ENCODE measurements around the gene TMEM272.
A peak's percentile ranks its signal among the peaks of the same experiment; 100 is the strongest.

TMEM272 gene

DNA sequence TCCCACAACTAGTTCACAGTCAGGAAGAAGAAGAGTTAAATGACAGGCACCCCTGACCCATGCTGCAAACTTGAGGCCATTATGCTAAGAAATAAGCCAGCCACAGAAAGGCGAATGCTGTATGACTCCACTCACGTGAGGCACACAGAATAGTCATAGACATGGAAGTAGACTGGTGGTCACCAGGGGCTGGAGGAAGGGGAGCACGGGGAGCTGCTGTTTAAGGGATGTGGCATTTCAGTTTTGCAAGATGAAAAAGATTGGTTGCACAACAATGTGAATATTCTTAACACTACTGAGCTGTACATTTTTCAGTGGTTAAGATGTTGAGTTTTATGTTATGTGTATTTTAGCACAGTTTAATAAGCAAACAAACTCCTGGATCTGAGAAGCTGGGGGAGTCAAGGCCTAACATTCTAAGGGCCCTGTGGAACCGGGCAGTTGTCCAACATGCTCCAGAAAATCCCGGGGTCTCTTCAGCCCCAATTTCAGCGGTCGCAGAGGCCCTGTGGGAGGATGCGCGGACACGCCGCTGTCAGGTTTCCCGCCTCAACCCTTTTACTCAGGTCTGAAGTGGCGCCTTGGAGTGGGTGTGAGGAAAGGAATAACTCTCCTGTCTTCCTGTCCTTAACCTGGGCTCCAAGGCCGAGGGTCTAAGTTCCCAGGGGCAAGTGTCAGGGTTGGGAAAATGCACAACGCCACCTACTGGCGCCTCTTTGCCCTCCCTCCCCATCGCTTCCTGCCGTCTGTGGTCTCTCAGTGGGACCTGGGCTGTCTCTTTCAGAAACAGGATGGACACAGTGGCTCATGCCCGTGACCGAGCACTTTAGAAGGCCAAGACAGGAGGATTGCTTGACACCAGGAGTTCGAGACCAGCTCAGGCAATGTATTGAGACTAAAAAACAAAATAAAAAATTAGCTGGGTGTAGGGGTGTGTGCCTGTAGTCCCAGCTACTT lies 4.4 kb upstream of the TMEM272 start:
- no peak for DNase-seq

DNA sequence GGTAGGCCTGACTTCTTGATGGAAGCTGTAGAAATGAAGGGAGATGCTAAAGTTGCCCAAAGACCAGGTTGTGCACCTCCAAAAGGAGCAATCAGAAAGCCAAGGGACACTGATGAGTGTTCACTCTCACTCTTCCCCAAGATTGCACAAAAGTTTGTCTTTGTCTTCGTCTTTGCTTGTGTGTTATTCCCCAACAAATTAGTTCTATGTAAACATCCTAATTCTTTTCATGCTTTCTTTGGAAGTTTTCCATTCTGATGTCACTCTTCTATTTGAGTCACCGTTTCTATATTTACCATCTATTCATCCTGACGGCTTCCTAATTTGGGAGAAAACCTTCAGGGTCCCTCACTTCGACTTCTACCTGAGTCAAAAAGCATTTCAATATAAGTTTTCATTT lies 3.7 kb upstream of the TMEM272 start:
- DNase-seq: no peak

DNA sequence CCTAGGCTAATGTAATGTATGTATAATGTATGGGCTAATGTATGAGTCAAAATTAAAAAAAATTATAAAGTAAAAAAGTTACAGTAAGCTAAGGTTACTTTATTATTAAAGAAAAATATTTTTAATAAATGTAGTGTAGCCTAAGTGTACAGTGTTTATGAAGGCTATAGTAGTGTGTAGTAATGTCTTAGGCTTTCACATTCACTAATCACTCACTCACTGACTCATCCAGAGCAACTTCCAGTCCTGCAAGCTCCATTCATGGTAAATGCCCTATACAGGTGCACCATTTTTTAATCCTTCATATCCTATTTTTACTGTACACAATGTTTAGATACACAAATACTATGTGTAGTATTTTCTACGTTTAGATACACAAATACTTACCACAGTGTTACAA lies 1.8 kb upstream of the TMEM272 start:
- DNase-seq: no peak

- no peak for DNase-seq
Measured at GRCh38 chr13:51845574-51846318, 769 bp upstream of the TMEM272 start.

- DNase-seq: no peak
Measured at GRCh38 chr13:51843529-51843928, 1.4 kb downstream of the TMEM272 start.

GRCh38 chr13:51841732-51842131 lies 3.2 kb downstream of the TMEM272 start:
- no peak for DNase-seq

- no peak for DNase-seq
Measured at GRCh38 chr13:51840917-51841316, 4.1 kb downstream of the TMEM272 start.

DNA sequence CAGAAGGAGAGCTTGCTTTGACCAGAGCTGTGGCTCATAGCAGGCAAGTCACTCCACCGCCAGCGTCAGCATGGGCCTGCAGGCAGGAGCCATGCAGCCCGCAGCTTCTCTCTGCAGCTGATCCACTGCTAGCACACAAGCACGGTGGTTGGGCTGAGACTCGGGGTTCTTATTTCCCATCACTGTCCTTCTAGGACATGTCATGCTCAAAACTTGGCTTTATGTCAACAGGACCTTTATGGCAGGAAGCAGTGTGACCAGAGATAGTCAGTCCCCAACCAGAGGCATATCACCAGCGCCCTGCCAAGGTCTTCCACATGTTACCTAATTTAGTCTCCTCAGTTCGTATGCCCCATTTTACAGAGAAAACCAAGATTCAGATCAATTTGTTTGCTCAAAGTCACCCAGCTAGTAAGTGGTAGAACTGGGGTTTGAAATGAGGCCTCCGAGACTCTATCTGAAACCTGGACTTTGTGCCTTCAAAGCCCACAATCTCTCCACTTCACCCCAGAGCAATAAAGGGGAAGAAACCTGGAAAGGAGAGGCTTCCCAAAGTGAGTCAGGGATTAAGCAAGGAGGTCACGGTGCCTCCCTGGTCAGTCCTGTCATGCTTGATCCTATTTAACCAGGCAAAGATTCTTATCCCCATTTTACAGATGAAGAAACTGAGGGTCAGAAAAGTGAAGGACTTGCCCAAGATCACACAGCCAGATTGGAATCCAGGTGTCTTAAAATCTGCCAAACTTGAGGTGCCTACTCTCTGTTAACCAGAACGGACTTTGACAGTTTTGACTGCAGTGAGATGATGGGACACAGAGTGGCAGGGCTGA lies 5.1 kb downstream of the TMEM272 start:
- DNase-seq: no peak

GRCh38 chr13:51838240-51838846 lies 6.6 kb downstream of the TMEM272 start:
- no peak for DNase-seq

DNA sequence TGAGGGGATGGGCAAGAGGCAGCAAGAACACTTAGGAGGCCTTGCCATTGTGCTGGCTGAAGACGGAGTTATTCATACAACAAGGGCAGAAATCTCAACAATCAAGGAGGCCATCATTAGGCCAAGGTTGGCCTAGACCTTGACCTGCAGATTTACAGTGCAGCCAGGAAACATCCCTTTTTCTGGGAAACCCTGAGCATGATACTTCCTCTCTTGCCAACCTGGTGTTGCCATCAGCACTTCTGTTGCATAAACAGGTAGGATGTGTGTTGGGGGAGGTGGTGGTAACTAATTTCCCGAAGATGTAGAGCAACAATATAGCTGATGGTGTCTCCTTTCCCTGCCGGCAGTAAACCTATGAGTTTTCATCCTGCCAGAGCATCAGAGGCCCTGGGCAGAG lies 8.0 kb downstream of the TMEM272 start:
- DNase-seq: no peak

DNA sequence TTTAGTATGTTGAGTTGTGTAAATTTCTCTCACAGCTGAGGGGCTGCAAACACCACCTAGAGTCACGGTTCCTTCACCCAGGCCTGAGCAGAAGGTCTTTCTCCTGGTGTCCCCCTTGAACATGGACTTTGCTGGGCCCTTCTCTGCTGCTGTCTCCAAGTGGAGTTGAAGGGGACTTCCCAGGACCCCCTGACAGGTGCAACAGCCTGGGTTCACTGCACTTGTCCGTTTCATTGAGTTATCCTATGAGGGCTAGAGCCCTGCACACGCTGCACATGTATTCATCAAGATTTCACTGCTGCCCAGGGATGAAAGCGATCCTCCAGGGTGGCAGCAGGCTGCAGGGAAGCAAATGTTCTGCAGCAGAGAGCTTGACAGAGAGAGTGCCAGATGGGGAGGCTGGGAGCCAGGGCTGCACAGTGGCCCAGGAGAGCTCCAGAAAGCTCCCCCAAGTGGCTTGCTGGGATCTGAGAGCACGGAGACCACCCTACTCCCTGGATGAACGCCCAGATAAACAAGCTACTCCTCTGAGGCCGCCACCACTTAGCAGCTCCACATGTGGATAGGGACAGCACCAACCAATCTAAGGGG lies 10.3 kb downstream of the TMEM272 start:
- no peak for DNase-seq

- DNase-seq: no peak
Measured at GRCh38 chr13:51833980-51834379, 11.0 kb downstream of the TMEM272 start.

GRCh38 chr13:51832471-51833152 lies 12.4 kb downstream of the TMEM272 start:
- peak in 1 of 2 donors; percentile 76 for DNase-seq

DNA sequence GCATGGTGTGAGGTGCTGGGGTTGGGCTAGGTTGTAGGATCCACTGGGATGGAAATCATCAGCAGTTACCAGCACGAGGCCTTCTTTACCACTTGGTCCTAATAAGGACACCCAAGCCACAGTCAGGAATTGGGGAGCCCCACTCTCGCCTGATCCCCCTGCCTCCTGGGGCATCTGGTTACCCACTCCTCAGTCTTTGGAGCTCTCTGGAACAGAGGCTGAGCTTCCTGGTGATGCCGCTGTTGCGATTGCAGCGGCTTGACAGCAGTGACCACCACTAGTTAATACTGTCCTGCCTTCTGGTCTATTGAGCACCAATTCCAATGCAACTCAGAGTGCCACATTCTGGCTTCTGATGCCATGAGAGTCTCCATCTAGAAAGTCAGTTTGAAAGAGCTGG lies 13.5 kb downstream of the TMEM272 start:
- no peak for DNase-seq

DNA sequence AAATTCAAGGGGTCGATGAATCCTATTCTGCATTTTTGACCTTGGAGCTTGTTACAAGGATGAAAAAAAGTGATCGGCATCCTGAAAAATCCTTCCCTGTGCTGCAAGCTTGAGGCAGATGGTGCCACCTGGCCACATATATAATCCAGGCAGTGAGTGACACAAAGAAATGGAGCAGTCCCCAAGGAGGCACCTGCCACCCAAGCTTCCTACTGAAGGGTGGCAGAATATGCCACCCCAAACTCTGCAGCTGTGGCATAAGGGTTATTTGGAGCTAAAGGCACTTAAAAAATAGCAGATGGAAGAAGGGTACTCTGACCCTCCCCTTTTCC lies 15.4 kb downstream of the TMEM272 start:
- DNase-seq: no peak

GRCh38 chr13:51828730-51829567 lies 16.0 kb downstream of the TMEM272 start:
- no peak for DNase-seq

DNA sequence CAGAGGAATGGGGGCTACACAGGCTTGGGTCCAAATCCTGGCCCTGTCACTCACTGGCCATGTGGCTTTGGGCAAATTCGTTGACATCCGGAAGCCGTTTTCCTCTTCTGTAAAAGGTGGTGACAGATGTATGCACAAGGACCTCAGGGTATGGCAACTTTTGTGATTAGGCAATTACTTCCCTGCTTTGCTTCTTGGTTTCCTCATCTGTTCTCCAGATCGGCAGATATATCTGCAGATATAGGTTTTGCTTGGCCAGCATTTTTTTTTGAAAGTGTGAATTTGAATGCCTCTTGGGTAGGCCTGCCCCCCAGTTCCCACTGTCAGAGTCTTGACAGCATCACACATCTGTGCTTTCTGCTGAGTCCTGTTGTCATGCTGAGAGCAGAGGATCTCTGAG lies 17.7 kb downstream of the TMEM272 start:
- no peak for DNase-seq

GRCh38 chr13:51826606-51827005 lies 18.4 kb downstream of the TMEM272 start:
- DNase-seq: no peak

GRCh38 chr13:51825681-51826254 lies 19.2 kb downstream of the TMEM272 start:
- DNase-seq: no peak

DNA sequence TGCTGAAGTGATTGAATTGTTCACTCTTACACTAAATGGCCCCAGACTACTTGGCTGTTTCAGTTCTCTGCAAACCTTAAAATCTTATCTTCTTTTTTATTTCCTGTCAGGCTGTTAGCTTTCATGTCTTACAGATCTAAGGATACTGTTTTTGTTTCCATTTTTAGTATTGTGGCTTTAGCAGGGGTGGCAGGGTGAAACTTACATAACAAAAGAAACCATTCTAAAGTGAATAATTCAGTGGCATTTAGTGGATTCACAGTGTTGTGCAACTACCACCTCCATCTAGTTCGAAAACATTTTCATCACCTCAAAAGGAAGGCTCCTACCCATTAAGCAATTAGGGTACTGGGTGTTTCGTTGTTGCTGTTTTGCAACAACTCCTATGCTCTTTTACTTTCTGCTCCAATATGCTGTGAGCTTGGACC lies 19.8 kb downstream of the TMEM272 start:
- DNase-seq: peak in 1 of 2 donors; percentile 72

All from bone marrow (tissue), 2 donors.